ENCODE results near the gene GPHB5.

- TF ChIP-seq CTCF (IDR thresholded peaks at IDR 0.05) (no peak), POLR2A (IDR thresholded peaks at IDR 0.05; ENCODE audit: low read depth) (no peak)
These were observed 35.5 kb downstream of the GPHB5 start for GRCh38 chr14:63282997-63283883.

All from esophagus muscularis mucosa (tissue), 3 donors.